Neural crest cell (in vitro differentiated cells): Measurements from ENCODE around the gene MICU1. TPM values are rescaled to one million over a fixed set of nuclear protein-coding genes. Genes with fewer than 3 reads are reported as not detected.
A peak's percentile ranks its signal among the peaks of the same experiment; 100 is the strongest.
"Not testable (repeated sequence)": the region's sequence is repeated elsewhere in the genome, so short reads cannot be mapped to it uniquely, and the experiment has no call there.

Experiments
- DNase-seq: peaks from one replicate; pipeline ENCODE4 v3.0.0; 2021; ENCODE audit warnings: low read depth, mixed read lengths, low spot score
- H3K27ac Mint-ChIP-seq: one replicate; pipeline ENCODE4 v1.8.0; 2021; ENCODE audit warnings: mild to moderate bottlenecking, mixed read lengths; ENCODE audit not compliant: unreplicated experiment
- H3K27me3 Mint-ChIP-seq: 2 replicates; pipeline ENCODE4 v1.8.0; 2021; ENCODE audit warnings: low read depth, mild to moderate bottlenecking, mixed read lengths
- H3K36me3 Mint-ChIP-seq: 2 replicates; pipeline ENCODE4 v1.8.0; 2021; ENCODE audit warnings: low read depth, mild to moderate bottlenecking, mixed read lengths
- H3K4me1 Mint-ChIP-seq: 2 replicates; pipeline ENCODE4 v1.8.0; 2021; ENCODE audit warnings: mixed read lengths
- H3K4me3 Mint-ChIP-seq: one replicate; pipeline ENCODE4 v1.8.0; 2021; ENCODE audit warnings: mild to moderate bottlenecking, mixed read lengths
- H3K9me3 Mint-ChIP-seq: 2 replicates; pipeline ENCODE4 v1.8.0; 2021; ENCODE audit warnings: mixed read lengths
- CTCF ChIP-seq: fragments of 200-600 bp; sonication (generic); conservative IDR thresholded peaks from 2 replicates; pipeline ENCODE4 v1.5.0; 2021; ENCODE audit warnings: antibody characterized with exemption, mild to moderate bottlenecking
- total RNA-seq: library from RNA; stranded (reverse); gene quantifications from 2 replicates; pipeline ENCODE4 v1.2.1, GENCODE V29; 2021

MICU1 gene
- total RNA-seq, 1 donor from 2014 or later: 34.1 TPM

GRCh38 chr10:72351479-72351878 is 274.4 kb downstream of the MICU1 start:
- Mint-ChIP-seq H3K27ac (no peak overlapping the region), H3K9me3 (peaks cover 3% of the 10 kb centered on the region), H3K27me3 (no peaks in the 10 kb centered on the region), H3K36me3 (no peaks in the 10 kb centered on the region), H3K4me1 (peaks cover 18% of the 10 kb centered on the region), H3K4me3 (peak overlapping the region; percentile 76)
- no peak for TF ChIP-seq CTCF
- no peak for DNase-seq

DNA sequence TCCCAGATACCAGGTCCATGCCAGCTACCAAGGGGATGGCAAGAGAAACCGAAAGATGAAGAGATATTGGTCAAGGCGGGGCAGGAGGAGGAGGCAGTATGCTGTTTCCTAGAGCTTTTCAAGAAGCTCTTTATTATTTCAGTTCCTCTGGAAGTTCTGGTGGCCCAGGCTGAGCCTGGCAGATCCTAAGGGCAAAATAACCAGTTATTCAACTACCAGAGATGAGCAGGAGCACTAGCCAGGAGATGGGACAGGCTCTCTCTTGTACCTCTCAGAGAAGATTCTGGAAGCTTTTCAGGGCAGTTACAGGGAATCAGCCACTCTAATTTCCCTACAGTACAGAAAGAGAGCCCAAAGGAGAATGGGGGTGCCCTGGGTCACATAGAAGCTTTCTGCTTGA is 276.4 kb downstream of the MICU1 start:
- Mint-ChIP-seq H3K36me3 (no peaks in the 10 kb centered on the region), H3K27ac (no peak overlapping the region), H3K4me1 (peaks cover 11% of the 10 kb centered on the region), H3K9me3 (no peaks in the 10 kb centered on the region), H3K27me3 (no peaks in the 10 kb centered on the region), H3K4me3 (peak overlapping the region; percentile 81)
- no peak for TF ChIP-seq CTCF
- no peak for DNase-seq

GRCh38 chr10:72348282-72348681 is 277.6 kb downstream of the MICU1 start:
- H3K36me3 Mint-ChIP-seq: no peaks in the 10 kb centered on the region
- peaks cover 10% of the 10 kb centered on the region for H3K4me1 Mint-ChIP-seq
- H3K27ac Mint-ChIP-seq: no peak overlapping the region
- H3K4me3 Mint-ChIP-seq: no peak overlapping the region
- DNase-seq: no peak
- H3K9me3 Mint-ChIP-seq: no peaks in the 10 kb centered on the region
- H3K27me3 Mint-ChIP-seq: no peaks in the 10 kb centered on the region
- no peak for TF ChIP-seq CTCF

DNA sequence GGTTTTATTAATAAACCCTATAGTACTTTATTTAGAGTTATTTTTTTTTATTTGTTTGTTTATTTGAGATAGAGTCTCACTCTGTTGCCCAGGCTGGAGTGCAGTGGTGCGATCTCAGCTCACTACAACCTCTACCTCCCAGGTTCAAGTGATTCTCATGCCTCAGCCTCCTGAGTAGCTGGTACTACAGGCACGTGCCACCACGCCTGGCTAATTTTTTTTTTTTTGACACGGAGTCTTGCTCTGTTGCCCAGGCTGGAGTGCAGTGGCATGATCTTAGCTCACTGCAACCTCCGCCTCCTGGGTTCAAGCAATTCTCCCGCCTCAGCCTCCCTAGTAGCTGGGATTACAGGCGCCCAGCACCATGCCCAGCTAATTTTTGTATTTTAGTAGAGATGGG is 279.8 kb downstream of the MICU1 start:
- H3K4me1 Mint-ChIP-seq, H3K4me3 Mint-ChIP-seq, DNase-seq, H3K9me3 Mint-ChIP-seq, H3K27ac Mint-ChIP-seq, H3K36me3 Mint-ChIP-seq, H3K27me3 Mint-ChIP-seq: not testable (repeated sequence)

- H3K4me3 Mint-ChIP-seq: no peak overlapping the region
- H3K36me3 Mint-ChIP-seq: no peaks in the 10 kb centered on the region
- H3K27me3 Mint-ChIP-seq: no peaks in the 10 kb centered on the region
- DNase-seq: no peak
- H3K4me1 Mint-ChIP-seq: peaks cover 6% of the 10 kb centered on the region
- no peak overlapping the region for H3K27ac Mint-ChIP-seq
- no peaks in the 10 kb centered on the region for H3K9me3 Mint-ChIP-seq
- TF ChIP-seq CTCF: no peak
Observed at GRCh38 chr10:72344932-72345331, 280.9 kb downstream of the MICU1 start.

DNA sequence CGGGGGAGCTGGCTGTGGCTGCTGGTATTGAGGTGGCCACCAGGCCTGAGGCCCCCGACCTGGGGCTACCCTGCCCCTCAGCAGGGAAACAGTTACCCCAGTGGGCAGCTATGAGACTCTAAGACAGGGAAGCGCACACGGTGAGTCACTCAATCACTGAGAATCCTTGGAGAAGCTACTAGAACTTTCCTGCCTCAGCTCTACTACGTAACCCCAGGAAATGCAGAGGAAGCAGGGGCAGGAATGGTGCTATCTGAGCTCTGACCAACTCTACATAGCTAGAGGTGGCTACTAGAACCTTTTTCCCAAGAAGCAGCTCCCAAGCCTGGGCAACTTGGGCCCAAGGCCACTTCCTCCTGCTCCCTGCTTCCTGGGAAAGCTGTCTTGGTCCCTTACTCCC is 283.0 kb downstream of the MICU1 start:
- DNase-seq: no peak
- TF ChIP-seq CTCF: no peak
- Mint-ChIP-seq H3K9me3 (no peaks in the 10 kb centered on the region), H3K27ac (no peak overlapping the region), H3K4me3 (no peak overlapping the region), H3K36me3 (peaks cover 2% of the 10 kb centered on the region), H3K27me3 (no peaks in the 10 kb centered on the region), H3K4me1 (peaks cover 6% of the 10 kb centered on the region)
